Femur (tissue), 1 donor: Measurements from ENCODE around the gene CTNNB1.
A peak's percentile ranks its signal among the peaks of the same experiment; 100 is the strongest.

Experiments used
- DNase-seq: peaks from one replicate; pipeline ENCODE4 v3.0.0-alpha.2; 2017

The CTNNB1 gene

GRCh38 chr3:41198950-41199865 is at the start of gene CTNNB1:
TSS of gene CTNNB1 (plus strand) at chr3:41199505. CDS start at chr3:41224069, 24,564 bp downstream.
- DNase-seq: peak; percentile 95

- no peak for DNase-seq
Measured at GRCh38 chr3:41155834-41156233, 43.5 kb upstream of the CTNNB1 start.

DNA sequence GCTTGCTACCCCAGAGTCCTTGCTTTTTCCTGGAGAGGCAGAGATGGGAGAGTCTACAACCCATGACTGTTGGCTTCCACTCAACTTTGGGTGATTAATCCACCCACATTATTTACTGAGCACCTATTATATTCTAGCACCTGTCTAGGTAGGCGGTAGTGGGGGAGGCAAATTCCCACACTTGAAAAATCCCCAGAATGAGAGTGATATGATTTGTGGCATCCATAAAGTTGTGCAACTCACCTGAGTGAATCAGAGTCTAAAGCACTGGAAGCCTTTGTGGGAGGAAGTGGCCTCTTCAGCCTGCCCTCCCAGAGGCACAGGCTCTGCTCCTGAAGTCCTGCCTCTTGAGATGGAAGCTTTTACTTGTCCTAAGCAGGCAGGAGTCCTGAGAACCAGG is 40.4 kb upstream of the CTNNB1 start:
- no peak for DNase-seq

GRCh38 chr3:41159588-41160189 is 39.6 kb upstream of the CTNNB1 start:
- no peak for DNase-seq

DNA sequence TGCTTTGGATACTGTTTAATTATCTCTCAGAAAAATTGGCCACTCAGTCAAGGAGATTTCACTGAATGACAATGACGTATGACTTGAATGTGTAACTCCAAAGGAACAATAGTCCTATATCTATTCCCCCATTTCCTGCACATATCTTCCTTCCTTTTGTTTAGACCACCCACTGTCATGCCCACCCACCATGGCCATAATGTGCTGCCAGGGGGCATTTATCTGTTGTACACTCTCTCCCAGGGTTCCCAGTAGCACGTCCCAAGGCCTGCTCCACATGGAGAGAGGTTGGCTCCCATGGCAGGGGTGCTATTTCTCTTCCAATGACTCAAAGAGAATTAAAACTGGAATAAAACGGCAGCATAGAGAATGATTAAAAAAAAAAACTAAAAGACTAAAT is 36.8 kb upstream of the CTNNB1 start:
- DNase-seq: no peak

- DNase-seq: no peak
Measured at GRCh38 chr3:41163006-41163405, 36.3 kb upstream of the CTNNB1 start.

DNA sequence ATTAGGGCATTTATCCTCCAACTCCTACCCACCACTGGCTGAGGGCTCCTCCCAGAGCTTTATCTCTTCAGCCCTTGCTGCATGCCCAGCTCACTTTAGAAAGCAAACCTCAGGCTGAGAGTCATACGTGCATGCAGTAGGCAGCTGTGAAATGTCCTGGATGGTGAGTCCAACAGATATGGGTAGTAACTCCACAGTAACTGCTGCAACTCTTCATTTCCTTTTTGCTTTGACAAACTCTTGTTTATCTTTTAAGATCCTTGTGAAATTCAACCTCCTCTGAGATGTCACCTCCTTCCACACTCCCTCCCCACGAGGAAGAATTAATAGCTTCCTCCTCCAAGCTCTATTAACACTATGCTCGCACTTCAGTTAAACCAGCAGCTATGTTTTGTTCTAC is 35.9 kb upstream of the CTNNB1 start:
- no peak for DNase-seq

DNA sequence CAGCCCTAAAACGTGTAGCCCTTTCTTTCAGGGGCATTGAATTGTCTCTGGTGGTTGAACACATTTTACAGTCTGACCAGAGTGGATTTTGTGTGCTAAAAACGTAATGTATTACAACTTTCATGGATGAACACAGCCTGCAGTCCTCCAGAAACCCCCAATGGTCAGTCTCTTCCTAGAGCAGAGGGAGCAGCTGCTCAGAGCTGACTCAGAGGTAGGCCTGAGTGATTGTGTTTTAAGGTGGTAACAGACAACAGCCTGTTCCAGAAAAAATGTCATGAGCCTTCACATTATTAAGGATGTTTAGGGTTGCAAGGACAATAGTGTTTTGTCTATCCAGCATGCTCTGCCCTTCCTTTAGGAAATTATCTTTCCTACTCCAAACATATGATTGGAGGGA is 34.5 kb upstream of the CTNNB1 start:
- DNase-seq: no peak

GRCh38 chr3:41167722-41168497 is 31.4 kb upstream of the CTNNB1 start:
- no peak for DNase-seq

DNA sequence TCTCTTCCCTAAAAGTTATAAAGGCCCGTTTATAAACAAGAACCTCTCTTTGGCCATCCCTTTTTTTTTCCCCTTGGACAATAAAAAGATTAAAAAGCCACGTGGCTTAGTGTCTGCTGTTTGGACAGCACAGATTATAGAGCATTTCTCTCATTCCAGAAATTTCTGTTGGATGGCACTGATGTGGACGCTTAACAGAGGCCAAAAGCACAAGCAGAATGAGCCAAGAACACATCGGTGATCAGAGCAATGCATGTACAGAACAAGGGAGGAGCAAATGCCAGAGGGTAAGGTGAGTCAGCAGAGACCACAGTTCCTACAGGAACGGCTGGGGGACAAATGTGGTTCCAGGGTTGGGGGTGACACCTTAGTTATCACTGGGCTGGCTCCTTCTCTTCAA is 30.3 kb upstream of the CTNNB1 start:
- DNase-seq: no peak

GRCh38 chr3:41173926-41174885 is 25.1 kb upstream of the CTNNB1 start:
- peak; percentile 40 for DNase-seq

DNA sequence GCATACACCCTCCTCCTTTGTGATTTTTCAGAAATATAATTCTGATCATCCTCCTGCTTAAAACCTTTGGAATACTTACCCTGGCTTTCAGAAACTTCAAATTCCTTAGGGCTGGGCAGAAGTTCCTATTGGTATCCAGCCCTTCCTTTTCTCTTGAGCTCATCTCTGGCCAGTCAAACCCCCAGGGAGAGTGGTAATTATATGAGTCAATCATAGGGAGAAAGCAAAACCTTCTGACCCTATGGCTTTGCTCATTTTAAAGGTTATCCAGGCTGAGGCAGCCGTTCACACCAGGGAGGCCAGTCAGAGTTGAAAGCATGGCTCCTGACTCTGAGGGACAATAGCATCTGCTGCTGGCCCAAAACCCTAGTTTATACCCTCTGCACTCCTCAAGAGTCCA is 23.9 kb upstream of the CTNNB1 start:
- no peak for DNase-seq

DNA sequence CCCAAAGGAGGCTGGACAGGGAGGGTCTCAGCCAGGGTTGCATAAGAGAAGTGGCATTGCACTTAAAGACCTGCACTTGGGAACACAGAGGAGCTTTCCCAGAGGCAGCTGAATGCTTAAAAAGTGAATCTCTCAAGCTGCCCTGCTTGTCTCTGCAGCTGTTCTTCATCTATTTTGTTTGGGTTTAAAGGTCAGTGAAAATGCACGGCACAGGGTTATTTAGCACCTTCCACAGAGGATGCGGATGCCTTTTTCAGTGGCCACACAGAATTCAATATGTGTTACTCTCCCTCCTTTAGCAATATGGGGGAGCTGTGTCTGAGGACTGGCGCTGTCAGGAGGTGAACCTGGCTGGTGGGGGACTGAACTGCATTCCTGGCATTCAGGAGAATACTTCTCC is 22.7 kb upstream of the CTNNB1 start:
- no peak for DNase-seq

GRCh38 chr3:41178576-41178975 is 20.7 kb upstream of the CTNNB1 start:
- DNase-seq: no peak

- DNase-seq: no peak
Measured at GRCh38 chr3:41180396-41180795, 18.9 kb upstream of the CTNNB1 start.

DNA sequence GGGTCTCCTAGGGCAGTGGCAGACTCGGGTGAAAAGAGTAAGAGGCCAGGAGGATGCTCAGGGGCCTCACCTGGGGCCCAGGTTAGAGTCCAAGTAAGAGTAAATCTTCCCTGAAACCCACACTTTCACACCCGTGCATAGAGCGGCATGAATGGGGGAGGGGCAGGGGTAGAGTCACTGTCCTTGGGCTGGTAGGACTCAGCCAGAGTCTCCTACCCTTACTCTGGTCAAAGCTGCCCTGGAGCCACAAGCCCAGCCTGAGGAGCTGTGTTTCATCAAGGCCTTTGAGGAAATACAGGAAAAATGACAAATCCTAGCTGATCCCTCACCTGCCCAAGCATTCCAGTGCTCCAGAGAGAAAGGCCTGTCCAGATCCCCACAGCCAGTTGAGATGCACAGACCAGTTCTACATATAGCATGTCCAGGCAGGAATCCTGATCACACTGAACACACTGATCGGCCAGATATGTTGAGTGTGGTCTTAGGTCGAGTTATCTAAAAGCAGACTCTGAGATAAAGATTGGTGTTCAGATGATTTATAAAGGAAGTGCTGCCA is 16.7 kb upstream of the CTNNB1 start:
- no peak for DNase-seq

- no peak for DNase-seq
Measured at GRCh38 chr3:41184394-41184793, 14.9 kb upstream of the CTNNB1 start.

- DNase-seq: no peak
Measured at GRCh38 chr3:41186297-41186696, 13.0 kb upstream of the CTNNB1 start.

DNA sequence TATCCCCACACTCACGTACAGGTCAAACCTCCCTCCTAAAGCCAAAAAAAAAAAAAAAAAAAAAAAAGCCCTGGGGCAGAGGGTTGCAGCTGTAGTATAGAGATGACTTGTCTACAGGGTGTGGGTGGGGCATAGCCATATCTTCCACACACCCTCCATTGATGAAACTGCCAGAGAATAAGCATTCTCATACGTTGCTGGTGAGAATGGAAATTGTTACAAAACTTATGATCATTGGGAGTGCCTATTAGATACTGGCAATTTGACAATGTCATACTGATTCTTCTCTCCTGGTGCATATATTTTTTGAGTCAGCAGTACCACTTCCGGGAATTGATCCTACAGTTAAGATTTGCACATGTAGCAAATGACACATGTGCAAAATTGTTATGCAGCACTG is 11.0 kb upstream of the CTNNB1 start:
- DNase-seq: no peak

DNA sequence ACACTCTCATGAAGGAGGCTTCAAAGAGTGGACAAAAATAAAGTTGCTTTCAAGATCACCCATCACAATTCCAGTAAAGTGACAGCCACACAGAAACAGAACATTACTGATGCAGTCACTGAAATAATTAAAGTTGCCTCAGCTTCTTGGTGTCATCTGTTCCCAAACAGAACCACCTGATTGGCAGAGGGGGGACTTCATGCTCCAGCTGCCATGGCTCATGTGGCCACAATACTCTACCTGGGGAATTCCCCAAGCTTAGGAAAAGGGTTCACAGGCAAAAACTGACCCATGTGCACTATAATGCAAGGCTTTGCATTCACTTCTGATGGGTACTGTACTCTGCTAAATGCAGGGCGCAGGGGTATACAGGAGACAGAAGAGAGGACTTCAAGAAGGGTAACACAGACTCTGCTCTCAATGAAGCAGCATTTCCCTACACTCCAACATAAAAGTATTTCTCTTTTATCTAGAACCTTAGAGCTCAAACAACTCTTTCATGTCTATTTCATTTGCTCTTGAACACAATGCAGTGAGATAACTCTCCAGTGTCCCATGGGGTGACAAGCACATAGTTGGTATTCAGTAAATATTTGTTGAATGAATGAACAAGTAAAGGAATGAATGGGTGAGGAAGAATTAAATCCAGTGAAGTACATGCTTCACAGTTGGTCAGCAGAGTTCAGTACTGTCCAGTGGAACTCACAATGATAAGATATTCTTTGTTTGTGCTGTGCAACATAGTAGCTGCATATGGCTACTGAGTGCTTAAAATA is 8.6 kb upstream of the CTNNB1 start:
- DNase-seq: no peak

DNA sequence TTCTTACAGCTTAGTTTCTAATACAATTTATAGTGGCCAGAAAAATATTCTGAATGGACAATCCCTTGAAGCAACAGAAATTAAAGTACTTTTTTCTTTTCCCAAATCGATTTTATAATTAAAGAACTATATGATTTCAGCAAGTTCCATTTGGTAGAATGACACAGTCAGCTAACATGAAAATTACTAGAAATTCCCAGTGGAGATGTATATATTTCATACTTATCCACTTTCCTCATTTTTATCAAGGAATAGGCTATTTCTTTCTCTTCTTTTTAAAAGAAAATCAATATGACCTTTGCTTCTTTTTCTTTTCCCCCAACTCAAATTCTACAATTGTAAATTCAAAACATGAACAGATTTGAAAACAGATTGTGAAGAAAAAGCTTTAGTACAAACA is 6.4 kb upstream of the CTNNB1 start:
- DNase-seq: no peak
